ENCODE data around the gene ELP4. TPM values are rescaled to one million over a fixed set of nuclear protein-coding genes. Genes with fewer than 3 reads are reported as not detected.
A peak's percentile ranks its signal among the peaks of the same experiment; 100 is the strongest.

ELP4 gene
- total RNA-seq, 2 experiments from 2014 or later: 20.7 to 25.1 TPM

DNA sequence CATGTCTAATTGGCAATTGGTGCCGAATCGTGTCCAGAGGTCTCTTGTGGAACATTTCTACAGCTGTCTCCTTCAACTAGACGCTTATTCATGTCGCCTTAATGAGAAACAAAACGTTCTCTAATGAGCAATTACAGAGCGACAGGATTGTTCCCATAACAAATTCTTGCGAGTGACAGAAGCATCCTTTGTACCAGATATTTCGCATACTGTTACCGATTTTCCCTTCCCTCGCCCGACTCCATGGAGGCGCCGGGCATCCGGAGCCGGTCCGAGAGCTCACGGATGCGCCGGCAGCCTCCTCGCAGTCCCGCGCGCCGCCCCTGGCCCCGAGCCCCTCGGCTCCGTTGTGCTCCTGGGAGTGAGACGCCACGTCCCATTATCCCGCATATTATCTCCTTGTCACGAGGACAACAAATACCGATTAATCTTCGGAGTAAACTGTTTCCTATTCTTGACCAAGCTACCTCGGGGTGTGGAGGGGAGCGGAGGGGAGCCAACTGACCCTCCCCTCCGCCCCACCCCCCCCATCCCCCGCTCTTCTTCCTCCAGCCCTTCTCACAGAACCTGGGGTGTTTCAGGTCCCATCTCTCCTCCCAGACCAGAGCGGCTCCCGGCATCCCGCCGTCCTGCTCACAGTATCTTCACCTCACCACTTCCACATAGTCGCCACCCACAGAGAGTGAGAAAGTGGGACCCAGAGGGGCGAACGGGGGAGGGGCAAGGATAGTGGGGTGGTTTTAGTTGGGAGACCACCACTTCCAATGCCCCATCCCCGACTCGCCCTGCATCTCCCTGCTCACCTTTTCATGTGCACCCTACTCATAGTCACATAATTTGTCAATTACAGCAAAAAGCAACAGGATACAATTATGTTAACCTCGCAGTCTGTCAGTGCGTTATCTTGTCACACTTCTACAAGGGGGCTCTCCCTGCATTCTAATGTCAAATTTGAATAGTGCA, 290.1 kb downstream of the ELP4 start:
- DNase-seq: no peak

GRCh38 chr11:31800398-31801265, 291.1 kb downstream of the ELP4 start:
- peaks cover 90% of the 10 kb centered on the region for H3K27me3 Mint-ChIP-seq
- ATAC-seq (ENCODE audit: low read depth) (no peak), DNase-seq (no peak)
- no peak overlapping the region for H3K27ac Mint-ChIP-seq
- H3K36me3 Mint-ChIP-seq: peaks cover 8% of the 10 kb centered on the region
- peaks cover 10% of the 10 kb centered on the region for H3K9me3 Mint-ChIP-seq
- H3K4me3 Mint-ChIP-seq: peak overlapping the region; percentile 46
- peaks cover 25% of the 10 kb centered on the region for H3K4me1 Mint-ChIP-seq
- POLR2A ChIA-PET: no interaction called here

More for the DNA sequence above, 290.1 kb downstream of the ELP4 start:
- peaks cover 8% of the 10 kb centered on the region for H3K36me3 Mint-ChIP-seq
- peaks cover 24% of the 10 kb centered on the region for H3K4me1 Mint-ChIP-seq
- H3K27ac Mint-ChIP-seq: peak overlapping the region; percentile 71
- H3K4me3 Mint-ChIP-seq: peak overlapping the region; percentile 46
- POLR2A ChIA-PET: no interaction called here
- ATAC-seq (ENCODE audit: low read depth): no peak
- peaks cover 90% of the 10 kb centered on the region for H3K27me3 Mint-ChIP-seq
- H3K9me3 Mint-ChIP-seq: peaks cover 10% of the 10 kb centered on the region

DNA sequence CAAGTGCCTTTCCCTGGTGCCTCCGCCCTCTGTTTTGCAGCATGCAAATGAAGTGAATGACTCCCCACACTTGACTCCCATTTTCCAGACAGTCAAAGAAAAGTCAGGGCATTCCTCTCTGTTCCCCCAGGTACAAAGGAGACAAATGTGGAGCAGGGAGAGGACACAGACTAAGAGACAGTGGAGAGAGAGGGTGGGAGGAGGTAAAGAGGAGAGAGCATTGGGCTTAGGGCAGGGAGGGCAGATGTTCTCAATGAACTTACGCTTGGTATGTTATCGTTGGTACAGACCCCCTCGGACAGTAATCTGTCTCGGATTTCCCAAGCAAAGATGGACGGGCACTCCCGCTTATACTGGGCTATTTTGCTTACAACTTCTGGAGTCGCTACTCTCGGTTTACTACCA, 291.7 kb downstream of the ELP4 start:
- Mint-ChIP-seq H3K4me1 (peaks cover 25% of the 10 kb centered on the region), H3K27ac (no peak overlapping the region), H3K4me3 (no peak overlapping the region), H3K27me3 (peaks cover 88% of the 10 kb centered on the region), H3K9me3 (peaks cover 10% of the 10 kb centered on the region), H3K36me3 (peaks cover 8% of the 10 kb centered on the region)
- ATAC-seq (ENCODE audit: low read depth) (no peak), DNase-seq (no peak)
- POLR2A ChIA-PET: no interaction called here

DNA sequence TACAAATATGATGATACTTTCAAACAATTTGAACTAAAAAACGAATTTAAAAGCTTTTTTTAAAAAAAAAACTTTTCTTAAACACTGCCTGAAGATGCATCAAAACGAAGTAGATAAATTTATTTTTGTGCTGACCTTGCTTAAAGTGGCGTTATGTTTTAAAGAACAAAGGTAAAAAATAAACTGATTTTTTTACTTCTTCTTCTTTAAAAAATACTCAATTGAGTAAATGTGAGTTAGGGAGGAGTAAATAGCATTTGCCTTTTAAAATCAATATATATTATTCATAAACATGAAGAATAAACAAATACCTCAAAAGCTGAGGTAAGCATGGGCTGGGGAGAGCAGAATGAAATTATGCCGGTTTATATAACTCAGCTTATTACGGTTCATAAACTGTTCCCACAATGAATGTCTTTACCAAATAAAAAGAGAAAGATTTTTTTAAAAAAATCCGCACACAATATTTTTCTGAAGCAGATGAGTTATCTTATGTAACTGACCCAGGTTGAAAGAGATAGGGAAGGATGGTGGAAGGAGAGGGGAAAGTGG, 292.5 kb downstream of the ELP4 start:
- Mint-ChIP-seq H3K9me3 (peaks cover 10% of the 10 kb centered on the region), H3K36me3 (peaks cover 8% of the 10 kb centered on the region)

GRCh38 chr11:31802609-31802989, 293.0 kb downstream of the ELP4 start:
- Mint-ChIP-seq H3K4me3 (peak overlapping the region; percentile 47), H3K4me1 (peaks cover 24% of the 10 kb centered on the region), H3K9me3 (peaks cover 8% of the 10 kb centered on the region), H3K27me3 (peaks cover 90% of the 10 kb centered on the region), H3K36me3 (peaks cover 8% of the 10 kb centered on the region), H3K27ac (peak overlapping the region; percentile 36)
- no peak for ATAC-seq (ENCODE audit: low read depth)
- no peak for DNase-seq
- POLR2A ChIA-PET: no interaction called here

More for the DNA sequence above, 292.5 kb downstream of the ELP4 start:
- DNase-seq (no peak), ATAC-seq (ENCODE audit: low read depth) (no peak)
- H3K4me1 Mint-ChIP-seq: peaks cover 25% of the 10 kb centered on the region
- peaks cover 90% of the 10 kb centered on the region for H3K27me3 Mint-ChIP-seq
- POLR2A ChIA-PET: no interaction called here
- H3K27ac Mint-ChIP-seq: no peak overlapping the region
- no peak overlapping the region for H3K4me3 Mint-ChIP-seq

DNA sequence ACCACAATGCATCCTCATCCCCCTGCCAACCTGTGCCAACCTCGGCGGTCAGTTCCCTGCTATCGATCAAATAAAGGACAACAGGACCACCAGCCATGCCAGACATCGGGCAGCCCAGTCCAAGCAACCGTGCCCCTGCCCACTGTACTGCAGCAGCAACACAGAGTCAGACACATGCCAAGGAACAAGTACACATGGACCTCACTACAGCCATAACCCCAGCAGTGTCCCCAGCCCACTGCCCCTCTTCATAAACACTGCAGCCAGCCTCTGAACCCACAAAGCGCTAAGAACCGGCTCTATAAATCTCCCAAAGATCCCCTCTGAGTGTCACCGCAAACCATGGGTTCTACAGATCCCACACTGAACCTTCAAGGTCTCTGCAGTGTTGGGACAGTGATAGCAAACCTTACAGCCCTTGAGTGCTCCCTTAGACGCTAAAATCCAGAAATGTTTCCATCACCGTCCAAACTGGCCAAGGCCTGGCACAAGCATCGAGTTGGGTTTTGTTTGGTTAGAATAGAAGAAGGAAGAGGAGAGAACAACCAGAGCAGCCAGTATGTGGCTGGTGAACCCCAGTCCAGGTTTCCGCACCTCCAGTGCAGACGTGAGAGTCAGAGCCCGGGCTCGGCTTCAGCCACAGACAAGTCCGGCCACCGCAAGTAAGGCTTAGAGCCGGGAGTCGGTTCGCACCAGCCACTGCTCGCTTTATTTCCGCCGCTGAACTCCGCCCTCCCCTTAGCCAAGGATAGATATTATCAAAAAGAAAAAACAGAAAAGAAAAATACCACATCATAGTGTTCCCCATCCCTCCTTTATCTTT, 293.6 kb downstream of the ELP4 start:
- peak overlapping the region; percentile 23 for H3K27ac Mint-ChIP-seq
- POLR2A ChIA-PET: no interaction called here
- no peak for ATAC-seq (ENCODE audit: low read depth)
- H3K36me3 Mint-ChIP-seq: peaks cover 6% of the 10 kb centered on the region
- peaks cover 8% of the 10 kb centered on the region for H3K9me3 Mint-ChIP-seq
- H3K27me3 Mint-ChIP-seq: peaks cover 92% of the 10 kb centered on the region
- peaks cover 21% of the 10 kb centered on the region for H3K4me1 Mint-ChIP-seq
- H3K4me3 Mint-ChIP-seq: peak overlapping the region; percentile 2
- no peak for DNase-seq

DNA sequence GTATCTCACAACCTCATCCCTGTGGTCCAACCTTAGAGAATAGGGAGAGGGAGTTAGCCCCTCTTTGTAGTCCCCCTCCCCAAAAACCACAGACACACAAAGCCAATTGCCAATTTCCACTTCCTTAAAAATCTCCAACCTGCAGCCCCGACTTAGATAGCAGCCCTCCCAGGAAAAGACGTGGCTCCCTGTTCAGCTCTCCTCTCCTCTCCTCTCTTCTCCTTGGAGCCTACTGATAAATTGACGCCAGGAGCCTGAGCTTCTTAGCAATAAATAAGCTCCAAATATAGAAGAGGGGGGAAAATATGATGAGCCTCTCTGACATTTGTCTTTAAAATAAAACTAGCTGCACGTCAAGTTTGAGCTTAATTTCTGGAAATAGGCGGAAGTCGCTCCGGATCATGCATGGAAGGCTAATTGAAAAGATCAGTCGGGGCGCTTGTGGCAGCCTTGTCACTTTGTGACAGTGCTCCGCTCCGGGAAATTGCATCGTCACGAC, 294.3 kb downstream of the ELP4 start:
- POLR2A ChIA-PET: no interaction called here
- Mint-ChIP-seq H3K9me3 (peaks cover 8% of the 10 kb centered on the region), H3K4me3 (peak overlapping the region; percentile 57), H3K4me1 (peaks cover 21% of the 10 kb centered on the region), H3K27me3 (peaks cover 93% of the 10 kb centered on the region), H3K27ac (peak overlapping the region; percentile 23), H3K36me3 (peaks cover 6% of the 10 kb centered on the region)
- no peak for ATAC-seq (ENCODE audit: low read depth)
- DNase-seq: no peak

DNA sequence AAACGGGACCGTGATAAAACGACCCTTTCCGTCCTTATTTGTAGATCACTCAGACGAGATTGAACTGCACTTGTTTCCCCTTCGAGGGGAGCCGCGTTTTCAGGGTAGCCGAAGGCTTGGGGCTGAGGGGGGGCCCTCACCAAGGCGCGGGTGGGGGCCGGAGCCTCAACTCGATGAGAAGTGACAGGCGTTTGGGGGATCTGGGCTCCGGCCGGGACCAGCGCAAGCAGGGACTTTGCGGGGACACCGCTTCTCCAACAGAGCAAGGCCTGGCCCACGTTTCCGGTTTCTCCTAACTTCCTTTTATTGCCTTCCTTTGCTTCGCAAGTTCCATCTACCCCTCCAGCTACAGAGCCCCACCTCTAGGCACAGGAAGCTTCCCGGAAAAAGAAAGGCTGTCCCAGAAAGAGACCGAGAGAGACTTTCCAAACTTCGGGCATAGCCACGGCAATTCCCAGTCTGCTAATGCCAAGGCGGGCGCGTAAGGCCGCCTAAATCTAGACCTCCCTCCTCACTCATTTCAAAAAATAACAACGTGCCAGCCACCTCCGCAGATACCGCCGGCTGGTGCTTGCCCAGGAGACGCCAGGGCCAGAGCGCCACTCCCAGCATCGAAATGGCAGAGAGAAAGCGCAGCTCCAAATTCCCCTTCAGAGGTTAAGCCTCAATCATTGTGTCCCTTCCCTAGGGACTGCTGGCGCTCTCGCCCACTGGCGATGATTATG, 294.9 kb downstream of the ELP4 start:
- Mint-ChIP-seq H3K27me3 (peaks cover 95% of the 10 kb centered on the region), H3K27ac (peak overlapping the region; percentile 42), H3K4me1 (peaks cover 25% of the 10 kb centered on the region), H3K36me3 (peaks cover 6% of the 10 kb centered on the region), H3K4me3 (peak overlapping the region; percentile 57), H3K9me3 (peaks cover 8% of the 10 kb centered on the region)
- no peak for DNase-seq
- no peak for ATAC-seq (ENCODE audit: low read depth)
- POLR2A ChIA-PET: interaction anchor here (0.6 kb wide), 1 partner anchor 15 kb away, joined by 6 read pairs; no protein-coding TSS in a partner anchor

- POLR2A ChIA-PET: interaction anchor here (0.6 kb wide), 1 partner anchor 16 kb away, joined by 6 read pairs; no protein-coding TSS in a partner anchor
- Mint-ChIP-seq H3K27me3 (peaks cover 93% of the 10 kb centered on the region), H3K4me3 (peak overlapping the region; percentile 57), H3K9me3 (peaks cover 6% of the 10 kb centered on the region), H3K4me1 (peaks cover 25% of the 10 kb centered on the region), H3K36me3 (peaks cover 2% of the 10 kb centered on the region), H3K27ac (no peak overlapping the region)
- ATAC-seq (ENCODE audit: low read depth) (no peak), DNase-seq (no peak)
These were observed 295.6 kb downstream of the ELP4 start for GRCh38 chr11:31805037-31805628.

DNA sequence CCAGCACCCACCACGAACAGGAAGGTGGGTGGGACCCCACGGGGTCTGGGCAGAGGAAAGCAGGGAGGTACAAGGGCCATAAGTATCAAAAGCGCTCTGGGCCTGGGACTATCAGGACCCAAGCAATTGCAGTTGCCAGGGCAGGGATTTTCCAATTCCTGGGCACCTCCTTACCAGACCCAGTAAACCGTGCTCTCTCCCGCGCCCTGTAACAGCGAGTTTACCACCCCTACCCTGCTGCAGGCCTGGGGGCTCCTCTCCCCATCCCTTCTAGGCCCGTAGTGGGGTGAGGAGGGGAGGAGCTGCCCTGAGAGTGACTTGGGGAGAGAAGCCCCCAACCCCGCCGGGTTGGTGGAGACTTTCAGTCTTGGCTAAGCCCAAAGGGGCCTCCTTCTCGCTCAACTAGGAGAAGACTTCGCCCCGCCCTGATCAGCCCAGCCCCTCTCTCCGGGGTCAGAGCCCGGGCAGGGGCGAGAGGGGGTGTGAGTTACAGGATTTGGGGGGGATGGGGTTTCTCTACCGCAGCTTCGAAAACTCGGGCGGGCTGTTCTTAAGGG, 296.1 kb downstream of the ELP4 start:
- Mint-ChIP-seq H3K27ac (no peak overlapping the region), H3K4me3 (no peak overlapping the region), H3K4me1 (peaks cover 27% of the 10 kb centered on the region), H3K9me3 (peaks cover 4% of the 10 kb centered on the region), H3K27me3 (peaks cover 89% of the 10 kb centered on the region), H3K36me3 (peaks cover 2% of the 10 kb centered on the region)
- DNase-seq: no peak
- ATAC-seq (ENCODE audit: low read depth): no peak
- POLR2A ChIA-PET: no interaction called here

DNA sequence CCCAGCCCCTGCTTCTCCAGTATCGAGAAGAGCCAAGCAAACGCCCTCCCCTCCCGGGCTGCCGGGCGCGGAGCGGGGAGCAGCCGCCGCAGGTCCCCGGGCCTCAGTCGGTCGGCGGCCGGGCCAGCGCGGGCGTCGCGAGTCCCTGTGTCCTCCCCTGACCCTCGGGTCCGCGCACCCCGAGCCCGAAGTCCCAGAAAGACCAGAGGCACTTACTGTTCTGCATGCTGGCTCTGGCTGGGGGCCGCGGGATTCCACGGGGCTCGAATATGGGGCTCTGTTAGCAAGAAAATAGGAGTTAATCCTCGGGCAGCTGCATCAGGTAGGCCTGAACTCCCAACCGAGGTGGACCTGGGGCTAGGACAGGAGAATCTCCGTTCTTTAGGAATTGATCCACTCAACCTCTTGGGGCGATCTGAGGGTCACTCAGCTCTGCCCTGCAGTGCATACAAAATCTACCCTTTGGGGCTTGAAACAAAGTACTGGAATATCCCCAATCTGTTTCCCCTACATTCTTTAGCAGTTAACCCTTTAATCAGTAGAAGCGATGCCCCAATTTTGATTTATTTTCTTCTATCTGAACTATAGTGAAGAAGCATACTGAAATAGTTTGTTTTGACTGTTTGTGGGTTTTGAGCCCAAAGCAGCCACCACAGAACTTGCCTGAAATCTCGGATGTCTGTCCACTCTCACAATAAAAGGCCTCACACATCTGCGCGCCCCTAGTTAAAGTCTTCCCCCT, 296.8 kb downstream of the ELP4 start:
- DNase-seq (no peak), ATAC-seq (ENCODE audit: low read depth) (no peak)
- H3K9me3 Mint-ChIP-seq: peaks cover 4% of the 10 kb centered on the region
- peaks cover 32% of the 10 kb centered on the region for H3K4me1 Mint-ChIP-seq
- H3K27me3 Mint-ChIP-seq: peaks cover 89% of the 10 kb centered on the region
- no peak overlapping the region for H3K4me3 Mint-ChIP-seq
- H3K36me3 Mint-ChIP-seq: peaks cover 4% of the 10 kb centered on the region
- POLR2A ChIA-PET: no interaction called here
- H3K27ac Mint-ChIP-seq: no peak overlapping the region
